HG02840 (cell line): Measurements from ENCODE around the gene CELF6.

ENCODE experiments used
- ATAC-seq: cut with Tn5 transposase; IDR thresholded peaks from one replicate; pipeline ENCODE4 v1.9.1; 2021; ENCODE audit warnings: mild to moderate bottlenecking, moderate library complexity, moderate number of reproducible peaks; ENCODE audit not compliant: unreplicated experiment, low FRiP score

Gene CELF6

GRCh38 chr15:72319985-72320671, at the start of gene CELF6:
Gene CELF6, minus strand, starts transcription at chr15:72320157. Its CDS starts 283 bp downstream, at chr15:72319874.
- no peak for ATAC-seq

- no peak for ATAC-seq
Measured at GRCh38 chr15:72368899-72369298, 48.9 kb upstream of the CELF6 start.

- ATAC-seq = no peak
Measured at GRCh38 chr15:72368325-72368724, 48.4 kb upstream of the CELF6 start.

GRCh38 chr15:72365844-72366243, 45.9 kb upstream of the CELF6 start:
- no peak for ATAC-seq

GRCh38 chr15:72361176-72361575, 41.2 kb upstream of the CELF6 start:
- no peak for ATAC-seq

GRCh38 chr15:72358650-72359171, 38.8 kb upstream of the CELF6 start:
- no peak for ATAC-seq

GRCh38 chr15:72358121-72358520, 38.2 kb upstream of the CELF6 start:
- no peak for ATAC-seq

GRCh38 chr15:72354496-72354895, 34.5 kb upstream of the CELF6 start:
- no peak for ATAC-seq

- no peak for ATAC-seq
Measured at GRCh38 chr15:72353266-72353665, 33.3 kb upstream of the CELF6 start.

- no peak for ATAC-seq
Measured at GRCh38 chr15:72345806-72346205, 25.8 kb upstream of the CELF6 start.

- no peak for ATAC-seq
Measured at GRCh38 chr15:72345280-72345679, 25.3 kb upstream of the CELF6 start.

- ATAC-seq = no peak
Measured at GRCh38 chr15:72344602-72345001, 24.6 kb upstream of the CELF6 start.

- no peak for ATAC-seq
Measured at GRCh38 chr15:72342385-72342784, 22.4 kb upstream of the CELF6 start.

GRCh38 chr15:72341361-72341760, 21.4 kb upstream of the CELF6 start:
- no peak for ATAC-seq

- no peak for ATAC-seq
Measured at GRCh38 chr15:72340366-72340765, 20.4 kb upstream of the CELF6 start.

- no peak for ATAC-seq
Measured at GRCh38 chr15:72339777-72340177, 19.8 kb upstream of the CELF6 start.

GRCh38 chr15:72338617-72339321, 18.8 kb upstream of the CELF6 start:
- no peak for ATAC-seq

- ATAC-seq = no peak
Measured at GRCh38 chr15:72338148-72338547, 18.2 kb upstream of the CELF6 start.

GRCh38 chr15:72334842-72335241, 14.9 kb upstream of the CELF6 start:
- ATAC-seq = no peak

GRCh38 chr15:72331021-72331420, 11.1 kb upstream of the CELF6 start:
- ATAC-seq = no peak

GRCh38 chr15:72323752-72324151, 3.8 kb upstream of the CELF6 start:
- ATAC-seq = no peak
